NCI-H2196 (cell line): ENCODE results near the gene GPN1.
"Not testable (repeated sequence)": the region's sequence is repeated elsewhere in the genome, so short reads cannot be mapped to it uniquely, and the experiment has no call there.

Experiments
- DNase-seq: peaks from one replicate; lab custom pipeline; 2025; ENCODE audit not compliant: unreplicated experiment; lab: John Stamatoyannopoulos, UW

GPN1 gene

DNA sequence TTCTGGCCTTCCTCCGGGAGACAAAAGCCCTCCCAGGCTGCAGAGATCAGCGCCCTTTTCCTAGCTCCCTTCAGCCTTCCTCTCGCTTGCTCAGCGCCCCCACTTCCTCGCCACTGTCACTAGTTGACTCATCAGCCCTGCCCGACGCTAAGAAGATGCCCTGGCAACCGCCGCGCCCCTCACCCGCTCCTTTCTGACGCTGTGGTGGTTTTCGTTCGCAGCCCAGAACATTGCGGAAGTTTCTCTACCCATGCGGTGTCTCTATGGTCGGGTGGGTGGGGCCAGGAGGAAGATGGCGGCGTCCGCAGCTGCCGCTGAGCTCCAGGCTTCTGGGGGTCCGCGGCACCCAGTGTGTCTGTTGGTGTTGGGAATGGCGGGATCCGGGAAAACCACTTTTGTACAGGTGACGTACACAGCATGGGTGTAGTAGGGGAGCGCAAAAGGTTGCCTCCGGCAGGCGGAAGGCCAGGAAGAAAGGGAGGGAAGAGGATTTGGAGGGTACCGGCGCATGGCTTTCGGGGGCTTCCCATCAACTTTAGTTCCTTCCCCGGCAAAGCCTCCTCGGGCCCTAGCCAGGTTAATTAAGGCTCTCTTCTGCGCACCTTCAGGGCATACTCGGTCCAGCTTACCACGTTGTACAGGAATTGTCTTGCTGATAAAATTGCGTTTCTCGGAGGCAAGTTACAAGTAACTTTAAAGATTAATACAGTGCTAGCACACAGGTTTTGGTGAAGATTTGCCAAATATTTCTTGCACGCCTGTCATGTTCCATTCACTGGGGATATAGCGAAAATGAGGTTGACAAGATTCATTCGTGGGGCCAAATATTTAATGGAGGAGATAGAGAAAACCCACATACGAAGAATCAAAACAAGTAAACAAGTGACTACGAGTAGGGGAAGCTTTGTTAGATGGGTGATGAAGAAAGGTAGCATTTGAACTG lies at the start of gene GPN1, which contains the start of gene CCDC121:
Gene GPN1, plus strand, starts transcription at position 284 of the 943 bp plus-strand sequence. Its CDS starts 9 bp downstream, at position 293.
Gene CCDC121, minus strand, starts transcription at position 246 of the 943 bp plus-strand sequence. CDS start 1,213 bp downstream, outside the sequence.
- DNase-seq = peak; percentile 81

DNA sequence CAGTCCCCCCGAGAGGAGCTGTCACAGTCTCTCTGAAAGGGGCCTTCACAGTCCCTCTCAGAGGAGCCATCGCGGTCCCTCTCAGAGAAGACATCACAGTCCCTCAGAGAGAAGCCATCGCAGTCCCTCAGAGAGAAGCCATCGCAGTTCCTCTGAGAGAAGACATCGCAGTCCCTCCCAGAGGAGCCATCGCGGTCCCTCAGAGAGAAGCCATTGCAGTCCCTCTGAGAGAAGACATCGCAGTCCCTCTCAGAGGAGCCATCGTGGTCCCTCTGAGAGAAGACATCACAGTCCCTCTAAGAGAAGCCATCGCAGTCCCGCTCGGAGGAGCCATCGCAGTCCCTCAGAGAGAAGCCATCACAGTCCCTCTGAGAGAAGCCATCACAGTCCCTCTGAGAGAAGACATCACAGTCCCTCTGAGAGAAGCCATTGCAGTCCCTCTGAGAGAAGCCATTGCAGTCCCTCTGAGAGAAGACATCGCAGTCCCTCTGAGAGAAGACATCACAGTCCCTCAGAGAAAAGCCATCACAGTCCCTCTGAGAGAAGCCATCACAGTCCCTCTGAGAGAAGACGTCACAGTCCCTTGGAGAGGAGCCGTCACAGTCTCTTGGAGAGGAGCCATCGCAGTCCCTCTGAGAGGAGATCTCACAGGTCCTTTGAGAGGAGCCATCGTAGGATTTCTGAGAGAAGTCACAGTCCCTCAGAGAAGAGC lies 47.3 kb upstream of the GPN1 start:
- DNase-seq = no peak

DNA sequence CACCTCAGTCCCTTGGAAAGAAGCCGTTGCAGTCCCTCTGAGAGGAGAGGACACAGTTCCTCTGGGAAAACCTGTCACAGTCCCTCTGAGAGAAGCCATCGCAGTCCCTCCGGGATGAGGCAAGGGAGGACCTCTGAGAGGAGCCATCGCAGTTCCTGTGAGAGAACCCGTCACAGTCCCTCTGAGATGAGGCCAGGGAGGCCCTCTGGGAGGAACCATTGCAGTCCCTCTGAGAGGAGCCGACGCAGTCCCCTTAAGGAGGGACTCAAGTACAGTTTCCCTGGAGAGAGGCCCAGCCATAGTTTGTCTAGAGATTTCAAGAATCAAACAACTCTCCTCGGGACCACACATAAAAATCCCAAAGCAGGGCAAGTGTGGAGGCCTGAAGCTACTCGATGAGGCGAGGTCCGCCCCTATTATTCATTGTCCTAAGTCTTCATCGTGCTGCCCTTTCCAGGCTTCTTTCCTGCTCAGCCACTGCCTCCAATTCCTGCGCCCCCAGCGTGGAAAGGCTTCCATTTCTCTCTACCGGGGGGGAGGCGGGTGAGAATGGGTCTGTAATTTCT lies 46.6 kb upstream of the GPN1 start:
- DNase-seq = no peak

DNA sequence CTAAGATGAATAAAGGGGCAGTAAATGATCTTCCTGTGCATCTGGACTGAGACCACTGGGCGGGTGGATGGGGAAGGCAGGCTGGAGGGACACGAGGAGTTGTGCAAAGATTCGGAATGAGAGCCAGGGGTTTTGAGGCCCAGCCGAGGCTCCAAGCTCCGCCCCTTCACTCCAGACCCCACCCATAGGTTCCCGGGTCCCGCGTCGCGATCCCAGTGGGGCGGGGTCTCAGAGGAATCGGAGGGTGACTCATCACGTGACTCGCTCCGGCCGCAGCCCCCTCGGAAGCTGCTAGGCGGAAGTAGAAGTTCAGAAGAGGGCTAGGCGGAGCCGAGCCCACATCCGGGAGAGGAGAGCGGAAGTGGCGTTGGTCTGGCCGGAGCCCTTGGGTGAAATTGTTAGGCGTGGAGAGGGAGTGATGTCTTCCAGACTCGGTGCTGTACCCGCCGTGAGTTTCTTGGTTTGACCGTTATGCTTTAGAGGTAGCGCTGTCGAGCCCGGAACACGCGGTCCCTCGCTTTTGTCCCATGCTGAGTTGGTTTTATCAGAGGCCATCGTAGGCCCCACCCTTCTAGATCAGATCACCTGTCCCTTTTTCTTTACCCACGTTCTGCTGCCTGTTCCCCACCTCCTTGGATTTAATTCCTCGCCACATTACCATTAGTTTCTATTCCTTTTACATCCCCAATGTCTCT lies 46.0 kb upstream of the GPN1 start, which contains the start of gene ZNF512:
Gene ZNF512, plus strand, starts transcription at position 348 of the 695 bp plus-strand sequence. Its CDS starts 71 bp downstream, at position 419.
- peak; percentile 96 for DNase-seq

DNA sequence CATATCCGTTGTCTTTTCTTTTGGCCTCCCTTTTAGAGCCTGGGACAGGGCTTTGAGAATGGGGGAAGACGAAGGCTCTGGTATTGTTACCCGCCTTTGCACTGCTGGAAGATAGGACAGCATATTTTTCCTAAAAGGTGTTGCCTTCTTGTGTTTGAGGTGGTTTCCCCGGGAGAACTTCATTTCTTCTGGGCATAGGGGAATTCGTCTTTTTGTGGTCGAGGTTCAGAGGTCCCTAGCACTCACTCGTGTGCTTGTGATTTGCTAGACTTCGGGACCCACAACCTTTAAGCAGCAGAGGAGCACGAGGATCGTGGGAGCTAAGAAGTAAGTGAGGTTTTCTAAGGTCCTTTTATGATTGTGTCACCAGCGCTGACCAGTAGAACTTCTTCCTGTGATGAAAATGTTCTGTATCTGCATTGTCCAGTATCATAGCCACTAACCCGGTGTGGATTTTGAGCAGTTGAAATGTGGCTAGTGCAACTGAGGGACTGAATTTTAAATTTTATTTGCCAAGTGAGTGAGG lies 45.4 kb upstream of the GPN1 start:
- no peak for DNase-seq

- DNase-seq = no peak
Measured at GRCh38 chr2:27584597-27584996, 44.3 kb upstream of the GPN1 start.

GRCh38 chr2:27587025-27587424 lies 41.8 kb upstream of the GPN1 start:
- DNase-seq = no peak

GRCh38 chr2:27588308-27588707 lies 40.5 kb upstream of the GPN1 start:
- DNase-seq = no peak

- no peak for DNase-seq
Measured at GRCh38 chr2:27591745-27592144, 37.1 kb upstream of the GPN1 start.

GRCh38 chr2:27593240-27593639 lies 35.6 kb upstream of the GPN1 start:
- no peak for DNase-seq

DNA sequence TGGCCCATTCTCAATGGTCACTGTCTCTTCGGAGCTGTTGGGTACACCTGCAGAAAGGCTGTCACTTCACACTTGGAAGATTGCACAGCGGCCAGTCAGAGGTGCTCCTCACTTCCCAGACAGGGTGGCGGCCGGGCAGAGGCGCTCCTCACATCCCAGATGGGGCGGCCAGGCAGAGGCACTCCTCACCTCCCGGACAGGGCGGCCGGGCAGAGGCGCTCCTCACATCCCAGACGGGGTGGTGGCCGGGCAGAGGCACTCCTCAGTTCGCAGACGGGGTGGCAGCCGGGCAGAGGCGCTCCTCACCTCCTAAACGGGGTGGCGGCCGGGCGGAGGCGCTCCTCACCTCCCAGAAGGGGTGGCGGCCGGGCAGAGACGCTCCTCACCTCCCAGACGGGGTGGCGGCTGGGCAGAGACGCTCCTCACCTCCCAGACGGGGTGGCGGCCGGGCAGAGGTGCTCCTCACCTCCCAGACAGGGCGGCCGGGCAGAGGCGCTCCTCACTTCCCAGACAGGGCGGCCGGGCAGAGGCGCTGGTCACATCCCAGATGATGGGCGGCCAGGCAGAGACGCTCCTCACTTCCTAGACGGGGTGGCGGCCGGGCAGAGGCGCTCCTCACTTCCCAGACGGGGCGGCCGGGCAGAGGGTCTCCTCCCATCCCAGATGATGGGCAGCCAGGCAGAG lies 34.7 kb upstream of the GPN1 start:
- not testable (repeated sequence) for DNase-seq

- not testable (repeated sequence) for DNase-seq
Measured at GRCh38 chr2:27595412-27595811, 33.4 kb upstream of the GPN1 start.

DNA sequence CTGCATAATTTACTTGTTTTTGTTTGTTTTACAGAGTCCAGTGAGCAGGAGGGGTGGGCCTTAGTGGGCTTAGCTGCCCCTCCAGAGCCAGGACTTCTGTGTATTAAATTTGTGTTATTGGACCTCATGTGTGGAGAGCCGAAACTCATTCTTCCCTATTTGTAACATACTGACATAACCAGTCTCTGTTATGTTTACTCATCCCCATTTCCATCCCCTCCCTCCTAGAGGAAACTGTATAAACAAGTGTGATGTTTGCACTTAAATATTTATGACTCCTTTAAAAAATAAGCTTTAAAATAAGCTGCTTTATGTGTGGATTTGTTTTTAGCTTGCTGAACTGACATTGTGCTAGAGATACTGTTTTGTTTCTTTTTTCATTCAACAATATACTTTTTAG lies 32.2 kb upstream of the GPN1 start:
- DNase-seq = no peak

- DNase-seq = no peak
Measured at GRCh38 chr2:27606611-27607010, 22.2 kb upstream of the GPN1 start.

GRCh38 chr2:27613985-27614384 lies 14.9 kb upstream of the GPN1 start:
- no peak for DNase-seq

DNA sequence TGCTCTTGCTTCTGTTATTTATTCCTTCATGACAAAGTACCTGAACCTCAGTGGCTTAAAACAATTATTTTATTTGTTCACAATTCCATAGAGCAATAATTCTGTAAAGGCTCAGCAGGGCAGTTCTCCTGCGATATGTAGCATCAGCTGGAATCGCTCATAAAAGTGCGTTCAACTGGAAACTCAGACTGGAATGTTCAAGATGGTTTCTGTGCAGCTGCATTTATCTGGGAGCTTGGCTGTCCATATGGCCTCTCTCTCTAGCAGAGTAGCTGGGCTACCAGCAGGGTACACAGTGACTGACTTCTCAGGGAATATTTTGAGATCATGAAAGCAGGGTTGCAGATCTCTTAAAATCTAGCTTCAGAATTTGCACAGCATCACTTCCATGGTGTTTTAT lies 13.5 kb upstream of the GPN1 start:
- no peak for DNase-seq

DNA sequence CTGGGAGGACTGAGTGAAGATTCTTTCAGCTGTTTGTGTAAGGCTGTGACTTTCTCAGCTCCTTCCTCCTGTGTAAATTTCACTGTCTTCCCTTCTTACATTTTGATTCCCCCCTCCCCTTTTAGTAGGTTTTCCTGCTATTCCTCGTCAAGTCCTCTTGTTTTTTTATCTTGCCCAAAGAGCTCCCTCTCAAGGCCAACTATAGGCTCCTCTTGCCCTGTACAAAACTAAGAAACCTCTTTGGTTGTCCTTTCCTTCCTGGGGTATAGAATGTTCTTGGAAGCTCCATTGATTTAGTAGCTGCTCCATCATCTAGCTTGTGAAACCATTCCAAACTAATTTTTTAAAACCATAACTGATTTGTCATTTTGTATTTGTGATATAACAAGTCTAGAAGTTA lies 7.3 kb upstream of the GPN1 start:
- no peak for DNase-seq

DNA sequence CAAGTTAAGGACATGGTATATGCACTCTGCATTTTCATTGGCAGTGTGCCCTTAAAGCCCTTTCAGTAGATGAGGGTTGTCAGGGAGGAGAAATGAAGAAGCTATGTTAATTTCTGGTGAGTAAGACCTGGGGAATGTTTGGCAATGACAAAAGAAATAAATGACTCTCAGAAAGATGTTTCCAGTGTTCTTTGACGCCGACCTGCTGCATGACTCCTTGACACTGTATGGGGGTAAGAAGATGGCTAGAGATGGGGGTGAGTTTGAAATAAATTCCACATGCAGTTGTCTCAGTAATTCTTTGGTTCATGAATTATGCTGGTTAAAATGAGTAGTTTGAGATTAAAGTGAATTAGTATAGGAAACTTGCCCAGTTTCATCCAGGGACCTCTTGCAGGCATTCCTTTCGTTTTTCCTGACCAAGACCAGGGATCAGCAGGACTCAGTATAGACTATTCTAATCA lies 5.9 kb upstream of the GPN1 start:
- DNase-seq = no peak

DNA sequence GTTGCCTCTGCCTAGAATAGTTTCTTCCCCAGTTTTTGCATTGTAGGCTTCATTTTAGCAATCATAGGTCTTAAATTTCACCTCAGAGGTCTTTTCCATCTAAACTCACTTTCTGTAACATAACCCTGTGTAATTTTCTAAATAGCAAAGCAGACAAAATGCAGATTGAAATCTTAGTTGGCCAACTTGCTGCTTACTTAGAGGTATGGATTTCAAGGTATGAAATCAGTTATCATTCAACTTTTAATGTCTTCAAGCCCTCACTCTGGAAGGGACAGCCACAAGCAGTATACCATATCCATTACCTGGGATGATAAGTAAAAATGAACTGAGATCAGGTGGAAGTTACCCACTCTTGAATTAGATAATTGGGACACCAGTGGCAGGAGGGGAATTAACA lies 3.9 kb upstream of the GPN1 start:
- no peak for DNase-seq

- DNase-seq = not testable (repeated sequence)
Measured at GRCh38 chr2:27626323-27626722, 2.5 kb upstream of the GPN1 start.
